IMR-90 (cell line): ENCODE measurements around the gene RPAIN. TPM values are rescaled to one million over a fixed set of nuclear protein-coding genes. Genes with fewer than 3 reads are reported as not detected.

Experiments used
- ATAC-seq: fragments of 200-7000 bp; cut with Tn5 transposase; 2 replicates; pipeline ENCODE4 v1.9.1; 2020; ENCODE audit warnings: low read depth, mild to moderate bottlenecking, moderate library complexity
- BruUV-seq: library from RNA; stranded (reverse); fragments of 400-500 nt; replicated peaks from 2 replicates; lab custom pipeline; 2021; lab: Mats Ljungman, UMichigan
- CTCF ChIA-PET: fragments of 300-600 bp; formaldehyde crosslinking; extraction: SDS; loops from one replicate; lab custom pipeline; 2021; ENCODE audit warnings: antibody characterized with exemption; lab: Yijun Ruan, JAX
- POLR2A ChIA-PET: fragments of 300-600 bp; sonication (Branson Sonifier 250); formaldehyde crosslinking; loops from one replicate; lab custom pipeline; 2022; ENCODE audit warnings: antibody characterized with exemption; ENCODE audit not compliant: unreplicated experiment; lab: Charles Lee
- DNase-seq: peaks from one replicate; pipeline ENCODE4 v3.0.0; 2013
- H2AFZ ChIP-seq: replicated peaks from 2 replicates; pipeline ENCODE3; 2013; ENCODE audit warnings: low read length, mild to moderate bottlenecking; ENCODE audit not compliant: poor library complexity
- H2AK5ac ChIP-seq: 2 replicates; pipeline ENCODE4 v1.6.1; 2013; ENCODE audit warnings: low read depth, low read length, inconsistent platforms
- H2AK9ac ChIP-seq: replicated peaks from 2 replicates; pipeline ENCODE3; 2013; ENCODE audit warnings: mild to moderate bottlenecking, low read depth, low read length, moderate library complexity; ENCODE audit not compliant: poor library complexity
- H2BK120ac ChIP-seq: 2 replicates; pipeline ENCODE4 v1.6.1; 2013; ENCODE audit warnings: low read depth, low read length, inconsistent platforms
- H2BK15ac ChIP-seq: 3 replicates; pipeline ENCODE4 v1.6.1; 2013; ENCODE audit warnings: low read depth, low read length, inconsistent platforms
- H2BK20ac ChIP-seq: 2 replicates; pipeline ENCODE4 v1.6.1; 2013; ENCODE audit warnings: low read depth, mild to moderate bottlenecking, inconsistent platforms, low read length, moderate library complexity
- H2BK5ac ChIP-seq: 2 replicates; pipeline ENCODE4 v1.6.1; 2013; ENCODE audit warnings: mild to moderate bottlenecking, low read depth, low read length, inconsistent platforms; ENCODE audit not compliant: poor library complexity, severe bottlenecking
- H3K14ac ChIP-seq: replicated peaks from 2 replicates; pipeline ENCODE4 v1.6.1; 2013; ENCODE audit warnings: low read depth, low read length, inconsistent platforms
- H3K18ac ChIP-seq: 2 replicates; pipeline ENCODE4 v1.6.1; 2013; ENCODE audit warnings: low read depth, low read length, control low read depth
- H3K23ac ChIP-seq: 2 replicates; pipeline ENCODE4 v1.6.1; 2013; ENCODE audit warnings: low read depth, low read length, inconsistent platforms
- H3K27ac ChIP-seq: 2 replicates; pipeline ENCODE4 v1.5.1; 2013; ENCODE audit warnings: mild to moderate bottlenecking, control low read depth, low read length; ENCODE audit not compliant: insufficient read depth
- H3K27me3 ChIP-seq: 2 replicates; pipeline ENCODE4 v1.6.1; 2013; ENCODE audit warnings: low read length; ENCODE audit not compliant: control insufficient read depth, insufficient read depth
- H3K36me3 ChIP-seq: 2 replicates; pipeline ENCODE4 v1.6.1; 2013; ENCODE audit warnings: low read length, mixed read lengths; ENCODE audit not compliant: control insufficient read depth, insufficient read depth
- H3K4ac ChIP-seq: 2 replicates; pipeline ENCODE4 v1.6.1; 2013; ENCODE audit warnings: low read depth, low read length, inconsistent platforms
- H3K4me1 ChIP-seq: 2 replicates; pipeline ENCODE4 v1.6.1; 2013; ENCODE audit warnings: low read length, mixed read lengths; ENCODE audit not compliant: control insufficient read depth, insufficient read depth
- H3K4me2 ChIP-seq: 2 replicates; pipeline ENCODE4 v1.6.1; 2013; ENCODE audit warnings: low read depth, mild to moderate bottlenecking, control low read depth, low read length, moderate library complexity
- H3K4me3 ChIP-seq: 2 replicates; pipeline ENCODE4 v1.5.1; 2013; ENCODE audit warnings: low read depth, mild to moderate bottlenecking, control low read depth, low read length, moderate library complexity; ENCODE audit not compliant: insufficient read depth
- H3K56ac ChIP-seq: 2 replicates; pipeline ENCODE4 v1.6.1; 2013; ENCODE audit warnings: low read length, inconsistent platforms; ENCODE audit not compliant: insufficient read depth; ENCODE audit errors: extremely low read depth
- H3K79me1 ChIP-seq, 2 experiments: 2 replicates each; pipeline ENCODE4 v1.6.1; 2013; ENCODE audit warnings: low read length in 2 of 2, inconsistent platforms in 1 of 2, low read depth in 1 of 2
- H3K9ac ChIP-seq: 2 replicates; pipeline ENCODE4 v1.6.1; 2013; ENCODE audit warnings: low read depth, low read length, control low read depth
- H3K9me1 ChIP-seq: 2 replicates; pipeline ENCODE4 v1.6.1; 2013; ENCODE audit warnings: low read length, inconsistent platforms; ENCODE audit not compliant: insufficient read depth
- H3K9me3 ChIP-seq: 2 replicates; pipeline ENCODE4 v1.6.1; 2013; ENCODE audit warnings: low read length; ENCODE audit not compliant: control insufficient read depth, insufficient read depth
- H4K20me1 ChIP-seq: 2 replicates; pipeline ENCODE4 v1.6.1; 2013; ENCODE audit warnings: low read length, inconsistent platforms; ENCODE audit not compliant: insufficient read depth
- H4K5ac ChIP-seq: 2 replicates; pipeline ENCODE4 v1.6.1; 2013; ENCODE audit warnings: mild to moderate bottlenecking, low read depth, low read length, control low read depth
- H4K8ac ChIP-seq, 2 experiments: 2 replicates each; pipeline ENCODE4 v1.6.1; 2013; ENCODE audit warnings: low read depth in 2 of 2, low read length in 2 of 2, control low read depth in 1 of 2, inconsistent platforms in 1 of 2
- H4K91ac ChIP-seq: 2 replicates; pipeline ENCODE4 v1.6.1; 2013; ENCODE audit warnings: low read depth, low read length, inconsistent platforms; ENCODE audit not compliant: insufficient read depth
- CHD1 ChIP-seq: IDR thresholded peaks from 2 replicates; pipeline ENCODE4 v1.6.1; 2012; ENCODE audit warnings: low read depth, low read length, improper control_type of control experiment
- ELK1 ChIP-seq: fragments of 150-350 bp; IDR thresholded peaks from 2 replicates; pipeline ENCODE4 v1.6.1; 2016; ENCODE audit warnings: low read depth, mild to moderate bottlenecking, low read length, moderate library complexity, borderline replicate concordance
- FOS ChIP-seq: fragments of 150-350 bp; IDR thresholded peaks from 2 replicates; pipeline ENCODE4 v1.6.1; 2016; ENCODE audit warnings: low read depth, low read length
- MAZ ChIP-seq: IDR thresholded peaks from 2 replicates; pipeline ENCODE4 v1.6.1; 2012; ENCODE audit warnings: low read depth, mild to moderate bottlenecking, low read length, improper control_type of control experiment, moderate library complexity, borderline replicate concordance
- MXI1 ChIP-seq: IDR thresholded peaks from 2 replicates; pipeline ENCODE4 v1.6.1; 2012; ENCODE audit warnings: low read depth, mild to moderate bottlenecking, low read length, moderate library complexity, borderline replicate concordance
- POLR2A ChIP-seq: IDR thresholded peaks from 2 replicates; pipeline ENCODE4 v1.6.1; 2012; ENCODE audit warnings: mild to moderate bottlenecking, low read depth, low read length
- RAD21 ChIP-seq: IDR thresholded peaks from 2 replicates; pipeline ENCODE4 v1.6.1; 2012; ENCODE audit warnings: low read length, improper control_type of control experiment
- RCOR1 ChIP-seq: IDR thresholded peaks from 2 replicates; pipeline ENCODE4 v1.6.1; 2012; ENCODE audit warnings: mild to moderate bottlenecking, low read length, improper control_type of control experiment; ENCODE audit not compliant: insufficient replicate concordance
- RFX5 ChIP-seq: IDR thresholded peaks from 2 replicates; pipeline ENCODE4 v1.8.0; 2012; ENCODE audit warnings: low read depth, mild to moderate bottlenecking, low read length, moderate library complexity
- SMC3 ChIP-seq: fragments of 150-350 bp; IDR thresholded peaks from 2 replicates; pipeline ENCODE4 v1.6.1; 2016; ENCODE audit warnings: low read depth, mild to moderate bottlenecking, antibody characterized with exemption, low read length, moderate library complexity
- WGBS, 2 experiments: methylation state at CpG; one replicate each; pipeline versions ENCODE4 v1.1.5 to v1.1.7; 2013; ENCODE audit warnings: missing lambda C conversion rate in 2 of 2; ENCODE audit not compliant: insufficient read length in 1 of 2; ENCODE audit errors: extremely low coverage in 2 of 2; 5-methylcytosine and 5-hydroxymethylcytosine counted together
- dilution Hi-C: fragments of 300-500 bp; cut with HindIII; formaldehyde crosslinking; loops from one replicate; pipeline ENCODE4 v1.14.3; 2018; ENCODE audit warnings: low sequenced_read_pairs; ENCODE audit not compliant: unreplicated experiment
- in situ Hi-C: fragments of 300-500 bp; cut with MboI; formaldehyde crosslinking; loops from 3 replicates; pipeline ENCODE4 v1.14.3; 2019; ENCODE audit warnings: low sequenced_read_pairs, inconsistent platforms, mixed read lengths
- intact Hi-C: fragments of 100-400 bp; cut with micrococcal nuclease; formaldehyde crosslinking; loops from 2 replicates; pipeline ENCODE4 v1.10.0; 2022
- polyA plus RNA-seq, 3 experiments: library from polyadenylated mRNA; depleted of rRNA; stranded (reverse); fragments of >200 nt; gene quantifications; 2 replicates each; pipeline ENCODE4 v1.2.3, GENCODE V29; 2012; ENCODE audit warnings: low replicate concordance in 1 of 3
- total RNA-seq: library from RNA; depleted of rRNA; stranded (reverse); fragments of >200 nt; gene quantifications from 2 replicates; pipeline ENCODE4 v1.2.3, GENCODE V29; 2012

Gene RPAIN
- total and polyA plus RNA-seq, 2 of the 4 experiments (the other 2 are of a cell fraction) = 28.7 to 34.9 TPM

GRCh38 chr17:5418858-5419355 lies 1.1 kb upstream of the RPAIN start:
- TSS peak; percentile 72 for BruUV-seq
- H4K20me1 ChIP-seq = peaks cover 8% of the 10 kb centered on the region; the same call in 1 of the 2 replicates
- H2BK15ac ChIP-seq = no peak overlapping the region
- dilution Hi-C loops (no loop called here), in situ Hi-C loops (no loop called here), intact Hi-C loops (loop anchor here (1.0 to 10.0 kb wide), 2 partner anchors 134 to 170 kb away; partner anchors contain the start of gene RABEP1)
- H3K9me3 ChIP-seq = no peaks in the 10 kb centered on the region
- peak overlapping the region; percentile 64; the same call in 1 of the 2 replicates for H4K91ac ChIP-seq
- H3K27me3 ChIP-seq = no peaks in the 10 kb centered on the region
- peak overlapping the region; percentile 55 for H2BK5ac ChIP-seq
- H3K9ac ChIP-seq = peak overlapping the region; percentile 84
- H3K23ac ChIP-seq = peak overlapping the region; percentile 97
- no peak overlapping the region for H2BK20ac ChIP-seq
- peaks cover 28 to 68% of the 10 kb centered on the region in 2 experiments for H3K79me1 ChIP-seq
- H2BK120ac ChIP-seq = no peak overlapping the region; the same call in 1 of the 2 replicates
- peak overlapping the region; percentile 92 for H3K4ac ChIP-seq
- H3K4me1 ChIP-seq = peaks cover 4% of the 10 kb centered on the region
- H3K4me2 ChIP-seq = peak overlapping the region; percentile 96
- no peak overlapping the region for H3K18ac ChIP-seq
- H2AK5ac ChIP-seq = peak overlapping the region; percentile 32; the same call in 1 of the 2 replicates
- CTCF ChIA-PET = interaction anchor here (1.3 kb wide), 1 partner anchor 20 kb away, joined by 5 read pairs; the partner anchor contains the start of gene C1QBP
- POLR2A ChIA-PET = interaction anchor here (0.6 kb wide), 1 partner anchor 44 kb away, joined by 3 read pairs; no protein-coding TSS in a partner anchor
- peak overlapping the region; percentile 76 for H3K4me3 ChIP-seq
- peak overlapping the region; percentile 80 for H3K27ac ChIP-seq
- peak overlapping the region; percentile 33 to 92; a peak in 3 of 4 replicates for H4K8ac ChIP-seq
- peak overlapping the region; percentile 8 for H3K14ac ChIP-seq
- peak overlapping the region; percentile 100 for H2AFZ ChIP-seq
- 0 out of 2 replicates have a peak, but pooled peaks cover 8% of the 10 kb centered on the region for H3K9me1 ChIP-seq
- TF ChIP-seq MXI1 (no peak), FOS (no peak), ELK1 (no peak), POLR2A (no peak), CHD1 (no peak), RCOR1 (no peak), SMC3 (no peak), RFX5 (no peak), MAZ (no peak), RAD21 (no peak)
- H2AK9ac ChIP-seq = peak overlapping the region; percentile 45
- ATAC-seq (peak; percentile 7), DNase-seq (peak; percentile 39)
- H3K56ac ChIP-seq = peak overlapping the region; percentile 68
- no peak overlapping the region for H4K5ac ChIP-seq
- WGBS, 2 experiments = 0% methylated on average over 15 of the region's 26 CpGs; no CpG with 5 or more reads in 1 of the 2 experiments
- peaks cover 9% of the 10 kb centered on the region for H3K36me3 ChIP-seq
